IMR-90 (cell line): ENCODE measurements around the gene RAET1G. TPM values are rescaled to one million over a fixed set of nuclear protein-coding genes. Genes with fewer than 3 reads are reported as not detected.

Source experiments
- ATAC-seq: fragments of 200-7000 bp; cut with Tn5 transposase; 2 replicates; pipeline ENCODE4 v1.9.1; 2020; ENCODE audit warnings: low read depth, mild to moderate bottlenecking, moderate library complexity
- BruUV-seq: library from RNA; stranded (reverse); fragments of 400-500 nt; replicated peaks from 2 replicates; lab custom pipeline; 2021; lab: Mats Ljungman, UMichigan
- CTCF ChIA-PET: fragments of 300-600 bp; formaldehyde crosslinking; extraction: SDS; loops from one replicate; lab custom pipeline; 2021; ENCODE audit warnings: antibody characterized with exemption; lab: Yijun Ruan, JAX
- POLR2A ChIA-PET: fragments of 300-600 bp; sonication (Branson Sonifier 250); formaldehyde crosslinking; loops from one replicate; lab custom pipeline; 2022; ENCODE audit warnings: antibody characterized with exemption; ENCODE audit not compliant: unreplicated experiment; lab: Charles Lee
- DNase-seq: peaks from one replicate; pipeline ENCODE4 v3.0.0; 2013
- H2AFZ ChIP-seq: replicated peaks from 2 replicates; pipeline ENCODE3; 2013; ENCODE audit warnings: low read length, mild to moderate bottlenecking; ENCODE audit not compliant: poor library complexity
- H2AK5ac ChIP-seq: 2 replicates; pipeline ENCODE4 v1.6.1; 2013; ENCODE audit warnings: low read depth, low read length, inconsistent platforms
- H2AK9ac ChIP-seq: replicated peaks from 2 replicates; pipeline ENCODE3; 2013; ENCODE audit warnings: mild to moderate bottlenecking, low read depth, low read length, moderate library complexity; ENCODE audit not compliant: poor library complexity
- H2BK120ac ChIP-seq: 2 replicates; pipeline ENCODE4 v1.6.1; 2013; ENCODE audit warnings: low read depth, low read length, inconsistent platforms
- H2BK15ac ChIP-seq: 3 replicates; pipeline ENCODE4 v1.6.1; 2013; ENCODE audit warnings: low read depth, low read length, inconsistent platforms
- H2BK20ac ChIP-seq: 2 replicates; pipeline ENCODE4 v1.6.1; 2013; ENCODE audit warnings: low read depth, mild to moderate bottlenecking, inconsistent platforms, low read length, moderate library complexity
- H2BK5ac ChIP-seq: 2 replicates; pipeline ENCODE4 v1.6.1; 2013; ENCODE audit warnings: mild to moderate bottlenecking, low read depth, low read length, inconsistent platforms; ENCODE audit not compliant: poor library complexity, severe bottlenecking
- H3K14ac ChIP-seq: replicated peaks from 2 replicates; pipeline ENCODE4 v1.6.1; 2013; ENCODE audit warnings: low read depth, low read length, inconsistent platforms
- H3K18ac ChIP-seq: 2 replicates; pipeline ENCODE4 v1.6.1; 2013; ENCODE audit warnings: low read depth, low read length, control low read depth
- H3K23ac ChIP-seq: 2 replicates; pipeline ENCODE4 v1.6.1; 2013; ENCODE audit warnings: low read depth, low read length, inconsistent platforms
- H3K27ac ChIP-seq: 2 replicates; pipeline ENCODE4 v1.5.1; 2013; ENCODE audit warnings: mild to moderate bottlenecking, control low read depth, low read length; ENCODE audit not compliant: insufficient read depth
- H3K27me3 ChIP-seq: 2 replicates; pipeline ENCODE4 v1.6.1; 2013; ENCODE audit warnings: low read length; ENCODE audit not compliant: control insufficient read depth, insufficient read depth
- H3K36me3 ChIP-seq: 2 replicates; pipeline ENCODE4 v1.6.1; 2013; ENCODE audit warnings: low read length, mixed read lengths; ENCODE audit not compliant: control insufficient read depth, insufficient read depth
- H3K4ac ChIP-seq: 2 replicates; pipeline ENCODE4 v1.6.1; 2013; ENCODE audit warnings: low read depth, low read length, inconsistent platforms
- H3K4me1 ChIP-seq: 2 replicates; pipeline ENCODE4 v1.6.1; 2013; ENCODE audit warnings: low read length, mixed read lengths; ENCODE audit not compliant: control insufficient read depth, insufficient read depth
- H3K4me2 ChIP-seq: 2 replicates; pipeline ENCODE4 v1.6.1; 2013; ENCODE audit warnings: low read depth, mild to moderate bottlenecking, control low read depth, low read length, moderate library complexity
- H3K4me3 ChIP-seq: 2 replicates; pipeline ENCODE4 v1.5.1; 2013; ENCODE audit warnings: low read depth, mild to moderate bottlenecking, control low read depth, low read length, moderate library complexity; ENCODE audit not compliant: insufficient read depth
- H3K56ac ChIP-seq: 2 replicates; pipeline ENCODE4 v1.6.1; 2013; ENCODE audit warnings: low read length, inconsistent platforms; ENCODE audit not compliant: insufficient read depth; ENCODE audit errors: extremely low read depth
- H3K79me1 ChIP-seq, 2 experiments: 2 replicates each; pipeline ENCODE4 v1.6.1; 2013; ENCODE audit warnings: low read length in 2 of 2, inconsistent platforms in 1 of 2, low read depth in 1 of 2
- H3K9ac ChIP-seq: 2 replicates; pipeline ENCODE4 v1.6.1; 2013; ENCODE audit warnings: low read depth, low read length, control low read depth
- H3K9me1 ChIP-seq: 2 replicates; pipeline ENCODE4 v1.6.1; 2013; ENCODE audit warnings: low read length, inconsistent platforms; ENCODE audit not compliant: insufficient read depth
- H3K9me3 ChIP-seq: 2 replicates; pipeline ENCODE4 v1.6.1; 2013; ENCODE audit warnings: low read length; ENCODE audit not compliant: control insufficient read depth, insufficient read depth
- H4K20me1 ChIP-seq: 2 replicates; pipeline ENCODE4 v1.6.1; 2013; ENCODE audit warnings: low read length, inconsistent platforms; ENCODE audit not compliant: insufficient read depth
- H4K5ac ChIP-seq: 2 replicates; pipeline ENCODE4 v1.6.1; 2013; ENCODE audit warnings: mild to moderate bottlenecking, low read depth, low read length, control low read depth
- H4K8ac ChIP-seq, 2 experiments: 2 replicates each; pipeline ENCODE4 v1.6.1; 2013; ENCODE audit warnings: low read depth in 2 of 2, low read length in 2 of 2, control low read depth in 1 of 2, inconsistent platforms in 1 of 2
- H4K91ac ChIP-seq: 2 replicates; pipeline ENCODE4 v1.6.1; 2013; ENCODE audit warnings: low read depth, low read length, inconsistent platforms; ENCODE audit not compliant: insufficient read depth
- CEBPB ChIP-seq: IDR thresholded peaks from 2 replicates; pipeline ENCODE4 v1.6.1; 2012; ENCODE audit warnings: low read depth, low read length, improper control_type of control experiment
- RFX5 ChIP-seq: IDR thresholded peaks from 2 replicates; pipeline ENCODE4 v1.8.0; 2012; ENCODE audit warnings: low read depth, mild to moderate bottlenecking, low read length, moderate library complexity
- SMC3 ChIP-seq: fragments of 150-350 bp; IDR thresholded peaks from 2 replicates; pipeline ENCODE4 v1.6.1; 2016; ENCODE audit warnings: low read depth, mild to moderate bottlenecking, antibody characterized with exemption, low read length, moderate library complexity
- WGBS, 2 experiments: methylation state at CpG; one replicate each; pipeline versions ENCODE4 v1.1.5 to v1.1.7; 2013; ENCODE audit warnings: missing lambda C conversion rate in 2 of 2; ENCODE audit not compliant: insufficient read length in 1 of 2; ENCODE audit errors: extremely low coverage in 2 of 2; 5-methylcytosine and 5-hydroxymethylcytosine counted together
- dilution Hi-C: fragments of 300-500 bp; cut with HindIII; formaldehyde crosslinking; loops from one replicate; pipeline ENCODE4 v1.14.3; 2018; ENCODE audit warnings: low sequenced_read_pairs; ENCODE audit not compliant: unreplicated experiment
- in situ Hi-C: fragments of 300-500 bp; cut with MboI; formaldehyde crosslinking; loops from 3 replicates; pipeline ENCODE4 v1.14.3; 2019; ENCODE audit warnings: low sequenced_read_pairs, inconsistent platforms, mixed read lengths
- intact Hi-C: fragments of 100-400 bp; cut with micrococcal nuclease; formaldehyde crosslinking; loops from 2 replicates; pipeline ENCODE4 v1.10.0; 2022
- polyA plus RNA-seq, 3 experiments: library from polyadenylated mRNA; depleted of rRNA; stranded (reverse); fragments of >200 nt; gene quantifications; 2 replicates each; pipeline ENCODE4 v1.2.3, GENCODE V29; 2012; ENCODE audit warnings: low replicate concordance in 1 of 3
- total RNA-seq: library from RNA; depleted of rRNA; stranded (reverse); fragments of >200 nt; gene quantifications from 2 replicates; pipeline ENCODE4 v1.2.3, GENCODE V29; 2012
- TF ChIP-seq, protein P1 (sequence below): fragments of 150-350 bp; IDR thresholded peaks from 2 replicates; pipeline ENCODE4 v1.6.1; 2017; ENCODE audit warnings: mild to moderate bottlenecking, antibody characterized with exemption, low read length, low read depth

The RAET1G gene
- total and polyA plus RNA-seq, 2 of the 4 experiments (the other 2 are of a cell fraction) = 1.3 to 4.2 TPM

GRCh38 chr6:149935668-149936067 lies 12.7 kb upstream of the RAET1G start:
- no TSS peak for BruUV-seq
- no CpG with 5 or more reads among the region's 2 CpGs for WGBS, 2 experiments

More at GRCh38 chr6:149935668-149936067, 12.7 kb upstream of the RAET1G start:
- H2BK20ac ChIP-seq = no peak overlapping the region
- dilution Hi-C loops = no loop called here
- no peak overlapping the region for H2BK5ac ChIP-seq
- peaks cover 4% of the 10 kb centered on the region; the same call in 1 of the 2 replicates for H3K4me1 ChIP-seq
- intact Hi-C loops = loop anchor here (2.0 to 10.0 kb wide), 2 partner anchors 133 to 879 kb away; partner anchors contain the start of gene ULBP3
- H3K4me2 ChIP-seq = no peak overlapping the region
- H2BK15ac ChIP-seq = no peak overlapping the region
- ChIA-PET CTCF (interaction anchor here (1.8 kb wide), 1 partner anchor 81 kb away, joined by 6 read pairs; no protein-coding TSS in a partner anchor), POLR2A (no interaction called here)
- no peak overlapping the region for H3K23ac ChIP-seq
- peaks cover 58% of the 10 kb centered on the region for H3K27me3 ChIP-seq
- H3K4me3 ChIP-seq = no peak overlapping the region
- H3K36me3 ChIP-seq = no peaks in the 10 kb centered on the region
- H4K8ac ChIP-seq = no peak overlapping the region
- no peak overlapping the region for H2AFZ ChIP-seq
- no peaks in the 10 kb centered on the region for H4K20me1 ChIP-seq
- no peaks in the 10 kb centered on the region for H3K9me1 ChIP-seq
- H3K18ac ChIP-seq = no peak overlapping the region
- TF ChIP-seq, protein P1, sequence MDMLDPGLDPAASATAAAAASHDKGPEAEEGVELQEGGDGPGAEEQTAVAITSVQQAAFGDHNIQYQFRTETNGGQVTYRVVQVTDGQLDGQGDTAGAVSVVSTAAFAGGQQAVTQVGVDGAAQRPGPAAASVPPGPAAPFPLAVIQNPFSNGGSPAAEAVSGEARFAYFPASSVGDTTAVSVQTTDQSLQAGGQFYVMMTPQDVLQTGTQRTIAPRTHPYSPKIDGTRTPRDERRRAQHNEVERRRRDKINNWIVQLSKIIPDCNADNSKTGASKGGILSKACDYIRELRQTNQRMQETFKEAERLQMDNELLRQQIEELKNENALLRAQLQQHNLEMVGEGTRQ = no peak
- TF ChIP-seq RFX5 = no peak
- TF ChIP-seq SMC3 = no peak
- no peak for TF ChIP-seq CEBPB
- no peak overlapping the region for H2AK9ac ChIP-seq
- no peaks in the 10 kb centered on the region for H3K9me3 ChIP-seq
- H2AK5ac ChIP-seq = no peak overlapping the region
- ATAC-seq = no peak
- H2BK120ac ChIP-seq = no peak overlapping the region
- no peak for DNase-seq
- H3K4ac ChIP-seq = no peak overlapping the region
- no peaks in the 10 kb centered on the region for H3K79me1 ChIP-seq
- no peak overlapping the region for H4K91ac ChIP-seq
- no peak overlapping the region for H3K27ac ChIP-seq
- no peak overlapping the region for H4K5ac ChIP-seq
- in situ Hi-C loops = loop anchor here (5.0 to 25.0 kb wide), 3 partner anchors 72 to 879 kb away; no protein-coding TSS in a partner anchor
- H3K14ac ChIP-seq = no peak overlapping the region
- H3K56ac ChIP-seq = no peak overlapping the region
- no peak overlapping the region for H3K9ac ChIP-seq
